Measurements from ENCODE around the gene SHB.
"Not testable (repeated sequence)": the region's sequence is repeated elsewhere in the genome, so short reads cannot be mapped to it uniquely, and the experiment has no call there.

The SHB gene

DNA sequence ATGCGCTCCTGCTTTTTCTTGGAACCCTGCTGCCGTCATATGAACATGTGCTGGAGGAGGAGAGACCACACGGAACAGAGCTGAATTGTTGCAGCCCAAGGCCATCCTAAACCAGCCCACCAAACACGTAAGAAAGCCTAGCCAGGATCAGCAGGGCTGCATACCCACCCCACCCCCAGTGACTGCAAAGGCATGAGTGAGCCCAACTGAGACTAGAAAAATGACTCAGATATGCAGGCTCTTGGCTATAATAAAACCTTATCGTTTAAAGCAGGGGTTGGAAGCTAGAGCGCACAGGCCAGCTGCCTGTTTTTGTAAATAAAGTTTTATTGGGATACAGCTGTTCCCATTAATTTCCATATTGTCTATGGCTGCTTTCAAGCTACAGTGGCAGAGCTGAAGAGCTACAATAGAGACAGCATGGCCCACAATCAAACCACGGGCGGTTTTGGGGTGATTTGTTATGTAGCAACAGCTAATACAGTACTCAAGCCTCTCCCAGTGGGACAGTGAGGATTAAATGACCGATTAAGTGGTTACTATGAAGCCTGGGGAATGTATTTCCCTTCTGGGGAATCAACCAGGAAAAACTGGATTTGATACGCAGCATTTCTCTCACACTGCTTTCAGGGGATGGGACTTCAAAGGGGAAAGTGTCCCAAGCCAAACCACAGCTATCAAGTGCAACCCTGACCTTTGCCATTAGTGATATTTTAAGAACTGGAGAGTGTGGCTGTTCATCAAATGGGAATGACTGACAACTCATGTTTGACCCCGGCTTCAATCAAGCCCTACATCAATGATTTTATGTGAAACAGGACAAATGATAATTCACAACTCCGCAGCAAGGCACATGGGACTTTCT lies 6.3 kb downstream of the SHB start:
- no peak for DNase-seq

DNA sequence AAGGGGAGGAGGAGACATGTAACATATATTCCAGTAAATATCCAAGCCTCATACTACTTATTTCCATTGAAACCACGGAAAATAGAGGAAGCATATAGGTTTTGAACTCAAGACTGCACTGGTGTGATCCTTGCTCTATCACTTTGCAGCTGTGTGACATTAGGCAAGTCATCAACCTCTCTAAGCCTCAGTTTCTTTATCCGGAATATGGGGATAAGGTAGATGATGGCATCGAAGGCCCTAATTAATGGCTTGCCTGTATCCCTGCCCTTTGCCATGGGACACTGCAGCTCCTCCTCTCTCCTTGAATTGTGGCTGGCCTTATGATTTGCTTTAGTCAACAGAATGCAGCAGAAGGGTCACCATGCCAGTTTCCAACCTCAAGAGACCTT lies 6.9 kb downstream of the SHB start:
- DNase-seq, result no peak

DNA sequence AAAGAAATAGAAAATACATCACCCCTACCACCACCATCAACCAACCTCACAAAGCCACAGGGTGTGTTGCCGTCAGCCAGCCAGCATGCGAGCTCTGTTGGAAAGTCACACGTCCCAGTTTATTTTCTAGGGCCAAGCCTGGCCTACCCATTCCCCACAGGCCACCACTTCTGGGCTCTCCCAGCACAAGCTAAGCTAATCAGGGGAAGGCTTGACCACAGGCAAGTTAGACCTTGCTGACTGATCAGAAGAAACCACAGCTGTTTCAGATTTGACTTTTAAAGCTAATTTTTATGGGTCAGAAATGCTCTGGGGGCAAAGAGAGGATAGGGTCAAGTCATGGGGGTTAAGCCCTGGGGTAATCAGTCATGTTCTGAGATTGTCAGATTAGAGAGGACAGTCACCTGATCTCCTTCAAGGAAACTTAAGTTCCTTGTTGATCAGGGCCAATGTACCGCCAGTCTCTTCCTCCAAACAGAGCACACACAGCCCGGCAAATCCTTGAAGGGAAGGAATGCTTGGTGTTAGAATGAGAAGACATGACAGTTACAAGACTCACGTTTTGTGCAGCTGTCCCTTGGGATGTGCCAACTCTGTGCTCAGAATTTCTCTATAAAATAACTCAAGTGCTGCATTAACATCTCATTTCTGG lies 7.6 kb downstream of the SHB start:
- DNase-seq, result no peak

DNA sequence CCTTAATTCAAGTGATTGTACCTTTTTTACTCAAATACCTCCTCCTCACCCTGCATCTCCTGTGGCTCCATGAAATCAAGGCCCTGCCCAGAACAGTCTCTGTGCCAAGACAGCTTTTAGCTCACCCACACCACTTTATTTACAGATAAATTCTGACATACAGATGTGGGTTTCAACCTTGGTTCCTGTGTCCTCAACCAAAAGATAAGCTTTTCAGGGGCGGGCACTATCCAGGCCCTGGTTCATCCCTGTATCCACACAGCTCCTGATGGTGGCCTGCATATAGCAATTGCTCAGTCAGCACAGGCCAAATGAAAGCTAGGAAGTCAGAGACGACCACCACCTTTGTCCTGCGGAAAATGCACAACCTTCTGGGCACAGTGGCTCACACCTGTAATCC lies 8.3 kb downstream of the SHB start:
- no peak for DNase-seq

DNA sequence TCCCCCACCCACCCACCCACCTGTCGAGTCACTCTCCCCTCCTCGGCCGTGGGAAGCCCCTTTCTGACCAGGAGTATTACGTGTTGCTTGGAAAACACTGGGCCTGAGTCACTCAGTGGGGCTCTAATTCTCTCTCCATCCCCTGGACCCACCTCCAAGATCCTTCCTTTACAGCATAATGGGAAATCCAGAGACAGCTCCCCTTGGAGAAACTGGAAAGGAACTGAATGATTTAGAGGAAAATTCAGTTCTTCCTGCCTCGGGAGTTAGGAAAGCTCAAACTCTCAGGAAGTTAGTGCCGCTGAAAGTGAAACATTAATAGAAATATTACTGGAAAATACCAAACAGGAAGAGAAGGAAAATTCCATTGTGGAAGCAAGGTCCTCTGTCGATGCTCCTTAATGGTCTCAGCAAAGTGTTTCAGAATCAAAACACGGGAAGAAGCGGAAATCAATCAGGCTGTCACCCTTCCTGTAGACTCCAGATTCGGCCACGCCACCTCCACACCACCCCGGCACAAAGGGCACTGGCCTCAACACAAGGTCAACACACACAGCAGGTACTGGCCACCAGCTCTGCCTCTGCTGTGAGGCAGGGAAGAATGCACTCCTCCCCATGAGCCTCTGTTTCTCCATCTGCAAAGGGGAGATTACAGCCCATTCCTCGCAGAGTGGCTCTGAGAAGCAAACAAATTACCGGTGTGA lies 9.6 kb downstream of the SHB start:
- no peak for DNase-seq

DNA sequence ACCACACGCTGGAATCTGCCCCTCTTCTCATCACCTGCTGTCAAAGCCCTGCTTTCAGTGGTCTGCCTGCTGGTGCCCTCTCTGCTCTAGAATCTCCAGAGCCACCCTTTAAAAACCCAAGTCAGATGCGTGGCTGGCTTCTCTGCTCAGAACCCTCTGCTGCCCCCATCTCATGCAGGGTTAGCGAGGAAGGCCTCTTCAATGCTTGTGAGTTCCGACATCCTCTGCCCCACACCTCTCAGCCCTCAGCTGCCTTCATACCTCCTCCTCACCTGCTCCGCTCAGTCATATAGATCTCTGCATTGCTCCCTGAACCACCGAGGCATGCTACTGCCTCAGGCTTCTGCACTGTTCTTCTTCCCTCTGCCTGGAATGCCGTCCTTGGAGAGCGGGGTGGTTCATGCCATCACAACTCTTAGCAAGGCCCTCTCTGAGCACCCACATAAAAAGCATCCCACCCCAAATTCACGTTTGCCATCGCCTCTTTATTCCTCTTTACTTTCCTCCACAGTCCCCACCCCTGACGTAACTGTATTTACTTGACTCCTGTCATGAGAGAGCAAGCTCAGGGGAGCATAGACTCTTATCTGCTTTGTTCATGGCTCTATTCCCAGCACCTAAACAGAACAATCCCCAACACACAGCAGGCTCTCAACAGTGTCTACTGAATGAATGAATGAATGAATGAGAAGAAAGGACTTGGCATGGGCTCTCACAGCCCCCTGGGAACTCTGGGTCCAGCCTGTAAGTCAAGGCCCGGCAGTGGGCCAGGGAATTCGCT lies 10.4 kb downstream of the SHB start:
- DNase-seq, result no peak

DNA sequence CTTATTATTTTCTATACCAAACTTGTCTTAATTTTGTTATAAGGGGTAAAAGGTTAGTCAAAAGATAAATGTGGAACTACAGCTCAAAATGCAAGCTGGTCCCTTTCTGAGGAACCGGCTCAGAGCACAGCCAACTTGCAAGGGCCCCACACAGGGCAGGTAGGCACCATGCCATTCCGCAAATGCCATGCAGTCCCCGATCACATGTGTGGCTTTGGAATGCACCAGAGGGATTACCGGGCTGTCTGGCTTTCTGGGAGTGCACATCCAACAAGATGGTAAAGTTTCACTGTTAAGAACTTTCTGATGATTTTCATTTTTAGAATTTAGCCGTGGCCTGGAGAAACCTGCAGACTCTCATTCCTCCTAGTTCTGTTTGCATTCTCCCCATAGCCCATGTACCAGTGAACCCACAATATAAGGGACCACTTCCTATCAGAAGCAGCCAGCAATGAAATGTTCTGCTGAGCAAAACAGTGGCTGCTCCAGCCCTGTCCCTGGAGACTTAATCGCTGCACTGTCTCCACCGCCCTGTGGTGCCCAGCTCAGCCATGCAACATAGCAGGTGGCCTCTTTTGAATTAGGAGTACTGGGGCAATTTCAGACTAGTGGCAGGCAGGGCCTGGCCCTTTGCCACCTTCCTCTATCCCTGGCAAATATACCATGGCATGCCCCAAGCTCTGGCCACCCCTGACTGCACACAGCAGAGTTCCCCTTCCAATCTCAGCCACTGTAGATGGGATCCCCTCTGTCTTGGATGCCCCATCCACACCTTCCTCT lies 11.4 kb downstream of the SHB start:
- no peak for DNase-seq

DNA sequence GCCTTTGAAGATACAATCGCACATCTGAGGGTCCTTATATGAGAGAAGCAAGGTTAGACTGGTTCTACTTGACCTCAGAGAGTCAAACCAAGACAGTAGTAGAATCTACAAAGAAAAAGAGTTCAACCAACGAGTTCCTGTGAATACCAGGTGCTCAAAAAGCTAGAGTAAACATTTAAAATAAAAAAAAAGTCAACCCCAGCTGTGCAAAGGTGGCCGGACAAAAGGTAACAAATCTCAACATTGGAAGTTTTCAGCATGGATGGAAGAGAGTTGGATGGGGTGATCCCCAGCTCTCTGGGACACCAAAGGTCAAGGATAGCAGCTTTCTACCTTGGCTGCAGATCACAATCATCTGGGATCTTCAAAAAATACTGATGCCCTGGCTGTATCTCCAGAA lies 14.4 kb downstream of the SHB start:
- DNase-seq, result no peak

DNA sequence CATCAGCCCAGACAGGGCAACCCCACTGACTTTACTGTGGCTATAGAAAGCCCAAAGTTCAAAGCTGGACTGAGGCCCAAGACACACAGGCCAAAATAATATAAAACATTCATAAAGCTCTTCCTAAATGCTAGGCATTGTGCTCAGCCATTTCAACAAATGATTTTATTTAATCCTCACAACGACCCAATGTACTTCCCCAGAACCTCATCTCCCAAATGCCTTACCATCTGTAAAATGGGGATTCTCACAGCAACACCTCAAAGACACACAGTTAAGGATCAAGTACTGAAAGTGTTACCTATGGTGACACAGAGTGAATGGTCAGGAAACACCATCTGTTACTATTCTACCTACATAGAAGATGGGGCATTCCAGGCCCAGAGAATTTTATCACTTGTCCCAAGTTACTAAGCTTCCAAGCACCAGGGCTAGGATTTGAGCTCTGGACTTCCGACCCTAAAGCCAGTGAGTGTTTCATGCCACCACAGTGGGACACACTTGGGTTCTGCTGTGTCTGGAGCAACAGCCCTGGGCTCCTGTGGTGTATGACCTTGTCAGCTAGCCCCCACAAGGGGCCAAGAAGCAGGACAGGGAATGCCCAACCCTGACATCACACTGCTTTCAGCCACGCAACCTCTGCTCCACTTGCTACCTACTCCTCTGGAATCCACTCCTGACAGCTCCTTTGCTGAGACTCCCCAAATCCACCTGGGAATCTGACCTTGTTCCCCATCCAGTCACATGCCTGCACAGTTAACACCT lies 15.1 kb downstream of the SHB start:
- no peak for DNase-seq

DNA sequence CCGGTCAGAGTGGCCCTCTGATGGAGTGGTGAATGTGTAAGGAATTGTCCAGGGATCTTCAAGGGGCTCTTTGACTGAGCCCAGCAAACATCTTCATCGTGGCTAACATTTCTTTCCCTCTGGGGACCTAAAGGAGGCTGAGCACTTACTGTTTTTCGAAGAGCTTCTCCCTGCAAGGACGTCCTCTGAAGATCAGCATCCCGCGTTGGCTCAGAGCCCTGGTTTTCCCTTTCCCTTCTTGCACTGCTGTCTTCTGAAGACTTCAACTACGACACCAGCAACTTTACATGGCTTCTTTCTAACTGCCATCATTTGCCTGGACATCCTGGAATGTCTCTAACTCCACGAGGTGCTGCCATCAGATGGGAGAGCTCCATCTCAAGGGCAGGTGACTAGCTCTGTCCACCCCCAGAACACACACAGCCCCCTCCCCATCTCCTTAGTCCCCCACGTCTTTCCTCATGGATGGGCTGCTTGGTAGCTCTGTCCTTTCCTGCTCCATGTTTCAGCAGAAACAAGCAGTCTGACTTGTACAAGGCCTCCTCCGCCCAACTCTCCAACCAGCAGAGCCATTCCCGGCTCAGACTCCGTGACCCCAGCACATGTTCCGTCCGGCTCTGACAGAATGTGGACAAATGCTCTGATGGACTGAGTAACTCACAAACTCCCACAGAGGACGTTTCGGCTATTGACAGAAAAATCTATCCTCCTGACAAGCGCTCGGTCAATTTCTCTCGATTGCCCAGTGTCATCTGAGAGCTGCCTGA lies 17.1 kb downstream of the SHB start:
- no peak for DNase-seq

DNA sequence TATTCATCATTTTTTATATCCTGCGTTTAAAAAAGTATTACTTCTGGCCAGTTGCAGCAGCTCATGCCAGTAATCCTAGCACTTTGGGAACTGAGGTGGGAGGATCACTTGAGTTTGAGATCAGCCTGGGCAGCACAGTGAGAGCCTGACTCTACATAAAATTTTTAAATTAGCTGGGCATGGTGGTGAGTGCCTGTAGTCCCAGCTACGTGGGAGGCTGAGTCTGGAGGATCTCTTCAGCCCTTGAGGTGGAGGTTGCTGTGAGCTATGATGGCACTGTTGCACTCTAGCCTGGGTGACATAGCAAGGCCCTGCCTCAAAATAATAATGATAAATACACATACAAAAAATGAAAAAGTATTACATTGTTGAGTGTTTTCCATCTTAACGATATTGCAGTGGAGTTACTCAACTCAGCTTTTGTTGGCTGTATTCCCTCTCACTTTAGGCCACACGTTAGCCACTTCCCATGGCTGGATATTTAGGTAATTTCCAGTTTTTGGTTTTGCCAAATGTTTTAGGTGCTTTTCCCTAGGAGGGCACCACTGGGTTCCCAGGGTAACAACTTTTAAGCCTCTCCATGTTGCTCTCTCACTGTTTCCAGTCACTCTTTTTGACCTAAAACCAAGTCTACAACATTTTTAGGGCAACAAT lies 20.6 kb downstream of the SHB start:
- DNase-seq, result no peak

DNA sequence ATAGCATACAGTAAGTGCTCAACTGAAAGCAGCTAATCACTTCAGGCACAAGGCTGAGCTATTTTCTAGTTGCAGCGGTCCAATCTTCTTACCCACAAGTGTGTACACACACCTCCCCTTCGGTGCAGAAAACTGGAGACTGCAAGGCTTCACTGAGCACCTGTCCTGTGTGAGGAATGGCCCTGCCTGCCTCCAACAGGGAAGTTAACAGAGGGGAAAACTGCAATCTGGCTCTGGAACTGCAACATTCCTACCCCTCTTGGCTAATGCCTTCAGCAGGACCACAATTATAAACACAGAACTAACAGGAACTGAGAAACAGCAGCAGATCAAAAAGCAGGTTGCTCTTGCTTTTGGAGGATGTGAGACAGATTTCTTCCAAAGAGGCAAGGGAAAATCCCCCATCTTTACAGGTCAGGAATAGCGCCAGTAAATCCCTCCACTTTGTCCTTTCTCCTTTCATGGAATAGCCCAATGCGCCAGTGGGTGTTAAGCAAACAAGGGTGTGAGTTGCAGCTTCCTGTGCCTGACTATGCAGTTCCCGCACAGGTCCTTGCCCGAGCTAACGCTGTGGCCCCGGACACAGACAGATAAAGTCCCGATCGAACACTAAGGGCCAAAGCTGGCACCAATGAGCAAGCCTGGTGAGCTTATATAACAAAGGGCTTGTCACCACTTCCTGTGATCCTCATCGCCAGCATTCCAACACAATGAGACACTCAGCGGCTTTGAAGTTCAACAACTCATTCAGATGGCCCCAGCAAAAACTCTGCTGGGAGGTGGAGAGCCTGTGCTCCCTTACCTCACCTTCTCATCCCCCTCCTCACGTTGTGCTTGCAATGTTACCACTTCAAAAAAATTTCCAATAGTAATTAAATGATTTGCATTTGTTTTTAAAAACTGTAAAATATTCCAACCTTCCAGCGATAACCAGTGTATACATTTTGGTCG lies 21.5 kb downstream of the SHB start:
- peak; percentile 36 to 41 for DNase-seq

DNA sequence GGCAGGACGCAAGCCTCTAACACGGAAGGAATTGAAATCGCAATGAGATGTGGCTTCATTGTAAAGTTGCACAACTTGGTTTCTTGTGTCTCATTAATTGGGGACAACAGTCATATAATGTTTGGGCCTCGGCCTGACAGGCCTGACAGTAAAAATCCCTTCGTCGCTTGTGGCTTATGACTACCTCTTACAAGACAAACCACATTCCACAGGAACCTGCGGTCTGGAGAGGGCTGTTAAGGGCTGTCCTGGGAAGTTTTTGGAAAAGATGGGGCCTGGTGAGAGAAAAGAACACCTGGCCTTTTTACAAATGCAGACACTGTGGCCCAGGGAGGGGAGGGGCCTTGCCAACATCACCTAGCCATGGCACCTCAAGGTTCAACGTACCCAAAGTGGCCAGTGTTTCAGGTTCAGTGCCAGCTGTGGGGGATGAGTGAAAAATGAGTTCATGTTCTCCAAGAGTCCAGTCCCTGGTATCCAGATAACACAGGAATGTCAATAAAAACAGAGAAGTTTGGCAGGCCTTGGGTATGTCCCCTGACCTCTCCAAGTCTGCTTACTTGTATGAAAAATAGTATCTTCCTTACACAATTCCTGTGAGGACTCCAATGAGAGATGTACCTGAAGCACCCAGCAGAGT lies 22.2 kb downstream of the SHB start:
- DNase-seq, result no peak

DNA sequence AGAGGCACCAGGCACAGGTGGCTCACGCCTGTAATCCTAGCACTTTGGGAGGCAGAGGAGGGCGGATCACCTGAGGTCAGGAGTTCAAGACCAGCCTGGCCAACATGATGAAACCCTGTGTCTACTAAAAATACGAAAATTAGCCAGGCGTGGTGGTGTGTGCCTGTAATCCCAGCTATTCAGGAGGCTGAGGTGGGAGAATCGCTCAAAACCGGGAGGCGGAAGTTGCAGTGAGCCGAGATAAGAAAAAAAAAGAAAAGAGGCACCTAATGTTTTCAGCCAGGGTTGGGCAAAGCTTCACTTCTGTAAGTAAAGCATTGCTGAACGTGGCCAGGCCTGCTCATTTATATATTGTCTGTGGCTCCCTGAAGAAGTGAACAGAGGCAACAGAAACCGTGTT lies 23.1 kb downstream of the SHB start:
- DNase-seq, result not testable (repeated sequence)

DNA sequence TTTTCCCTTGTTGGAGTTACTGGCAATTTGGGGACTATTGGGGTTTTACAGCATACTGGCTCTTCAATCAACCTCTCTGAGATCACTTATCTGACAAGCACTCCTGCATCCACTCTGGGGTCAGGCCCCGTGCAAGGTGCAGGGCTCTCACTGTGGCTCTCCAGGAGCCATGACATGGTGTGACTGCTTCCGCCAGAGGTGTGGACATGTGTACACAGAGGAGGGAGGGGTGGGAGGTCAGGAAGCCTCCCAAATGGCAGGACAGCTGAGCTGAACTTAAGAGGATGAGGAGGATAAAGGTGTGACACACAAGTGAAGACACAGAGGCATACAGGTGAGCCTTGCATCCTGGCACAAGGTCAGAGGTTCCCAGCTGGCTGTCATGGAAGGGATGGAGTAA lies 24.3 kb downstream of the SHB start:
- DNase-seq, result no peak

DNA sequence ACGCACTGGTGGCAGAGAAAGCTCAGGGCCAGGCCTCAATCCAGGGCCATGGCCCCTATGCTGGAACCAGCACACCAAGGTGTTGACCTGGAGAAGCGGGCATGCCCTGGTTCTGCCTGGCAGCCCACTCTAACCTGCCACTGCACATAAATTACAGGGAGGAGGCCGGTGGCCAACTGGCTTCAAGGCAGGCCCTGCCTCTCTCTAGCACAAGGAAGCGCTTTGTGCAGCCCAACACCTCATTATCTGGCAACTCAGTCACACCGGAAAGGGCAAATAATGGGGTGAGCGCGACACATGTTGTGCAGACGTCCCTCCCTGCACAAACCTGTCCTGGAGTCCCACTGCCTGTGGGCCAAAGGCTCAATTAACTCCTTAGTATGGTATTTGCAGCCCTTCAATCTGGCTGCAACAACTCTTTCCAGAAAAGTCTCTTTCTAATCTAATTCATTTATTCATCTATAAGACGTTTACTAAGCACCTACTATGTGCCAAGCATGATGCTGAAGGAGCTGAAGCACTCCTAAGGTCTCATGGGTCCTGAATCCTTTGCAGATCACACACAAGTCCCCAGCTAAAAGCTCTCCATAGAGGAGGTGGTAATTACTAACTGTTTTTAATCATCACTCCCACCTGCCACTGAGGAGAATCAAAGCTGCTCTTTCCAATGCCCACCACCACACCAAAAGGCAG lies 24.9 kb downstream of the SHB start:
- peak in 1 of 2 donors; percentile 16 for DNase-seq

DNA sequence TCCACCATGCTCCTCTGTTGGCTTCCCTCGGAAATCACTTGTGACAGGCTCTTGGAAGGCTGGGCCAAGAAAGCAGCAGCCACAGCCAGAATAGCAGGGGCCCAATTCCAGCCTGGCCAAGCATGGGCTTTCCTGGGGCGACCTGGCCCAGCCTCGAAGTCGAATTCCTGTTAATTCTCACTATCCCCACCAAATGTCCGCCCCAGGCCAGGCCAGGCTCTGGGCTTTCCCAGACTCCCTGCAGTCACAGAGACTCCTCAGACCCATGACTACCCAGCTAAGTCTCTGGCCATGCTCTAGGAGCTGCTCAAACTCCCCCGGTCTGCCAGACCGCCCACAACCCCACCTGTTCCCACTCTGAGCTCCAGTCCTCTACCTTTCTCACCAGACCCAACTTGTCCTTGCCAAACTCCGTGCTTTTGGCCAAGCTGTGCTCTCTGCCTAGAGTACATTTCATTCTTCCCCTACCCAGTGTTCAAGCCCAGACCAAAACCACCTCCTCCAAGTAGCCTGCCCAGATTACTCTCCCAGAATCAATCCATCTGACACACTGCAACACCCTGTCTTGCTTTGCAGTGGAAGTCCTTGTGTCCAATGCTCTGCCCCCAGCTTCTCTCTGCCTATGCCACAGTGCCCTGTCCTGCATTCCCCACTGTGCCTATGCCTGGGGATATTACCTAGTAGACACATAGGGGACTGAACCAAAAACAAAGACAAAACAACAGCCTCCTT lies 26.2 kb downstream of the SHB start:
- no peak for DNase-seq
